GM23338 (cell line): ENCODE results near the gene ARL1. TPM values are rescaled to one million over a fixed set of nuclear protein-coding genes. Genes with fewer than 3 reads are reported as not detected.

ENCODE experiments used
- ATAC-seq: fragments of 200-7000 bp; cut with Tn5 transposase; 3 replicates; pipeline ENCODE4 v1.9.1; 2020
- DNase-seq: peaks from one replicate; pipeline ENCODE4 v3.0.0-alpha.2; 2015; ENCODE audit warnings: low spot score
- H2AFZ ChIP-seq: fragments of 200-600 bp; sonication (generic); 2 replicates; pipeline ENCODE4 v1.8.0; 2016; ENCODE audit warnings: antibody characterized with exemption, mild to moderate bottlenecking, moderate library complexity
- H3F3A ChIP-seq: fragments of 200-600 bp; sonication (generic); replicated peaks from 2 replicates; pipeline ENCODE4 v1.8.0; 2017; ENCODE audit warnings: antibody characterized with exemption, mixed run types, low read depth
- H3K27ac ChIP-seq: fragments of 200-600 bp; sonication (generic); 2 replicates; pipeline ENCODE4 v1.6.1; 2016; ENCODE audit warnings: low read depth
- H3K27me3 ChIP-seq: fragments of 200-600 bp; sonication (generic); 2 replicates; pipeline ENCODE4 v1.8.0; 2016; ENCODE audit warnings: mild to moderate bottlenecking, mixed run types, moderate library complexity; ENCODE audit not compliant: insufficient read depth
- H3K36me3 ChIP-seq: fragments of 200-600 bp; sonication (generic); 2 replicates; pipeline ENCODE4 v1.8.0; 2016; ENCODE audit warnings: mild to moderate bottlenecking; ENCODE audit not compliant: insufficient read depth
- H3K4me1 ChIP-seq: fragments of 200-600 bp; sonication (generic); 2 replicates; pipeline ENCODE4 v1.8.0; 2016; ENCODE audit warnings: mild to moderate bottlenecking, moderate library complexity; ENCODE audit not compliant: insufficient read depth
- H3K4me2 ChIP-seq: fragments of 200-600 bp; sonication (generic); 2 replicates; pipeline ENCODE4 v1.7.1; 2017; ENCODE audit warnings: mixed run types
- H3K4me3 ChIP-seq: fragments of 200-600 bp; sonication (generic); 2 replicates; pipeline ENCODE4 v1.6.1; 2016; ENCODE audit warnings: mixed run types
- H3K79me2 ChIP-seq: fragments of 200-600 bp; sonication (generic); replicated peaks from 2 replicates; pipeline ENCODE4 v1.8.0; 2017; ENCODE audit warnings: mild to moderate bottlenecking; ENCODE audit not compliant: insufficient read depth
- H3K9me2 ChIP-seq: fragments of 200-600 bp; sonication (generic); 2 replicates; pipeline ENCODE4 v1.8.0; 2017; ENCODE audit not compliant: insufficient read depth
- H4K20me1 ChIP-seq: fragments of 200-600 bp; sonication (generic); replicated peaks from 2 replicates; pipeline ENCODE4 v1.8.0; 2017; ENCODE audit warnings: mild to moderate bottlenecking; ENCODE audit not compliant: insufficient read depth
- H3K27ac Mint-ChIP-seq: 2 replicates; pipeline ENCODE4 v1.8.0; 2020; ENCODE audit warnings: inconsistent platforms, mild to moderate bottlenecking, moderate library complexity, mixed read lengths
- H3K27me3 Mint-ChIP-seq: 3 replicates; pipeline ENCODE4 v1.8.0; 2022; ENCODE audit warnings: low read depth, mild to moderate bottlenecking, moderate library complexity, mixed read lengths, inconsistent platforms; ENCODE audit not compliant: insufficient read depth, poor library complexity
- H3K36me3 Mint-ChIP-seq: 3 replicates; pipeline ENCODE4 v1.8.0; 2021; ENCODE audit warnings: low read depth, mild to moderate bottlenecking, inconsistent platforms, moderate library complexity, mixed read lengths
- H3K4me1 Mint-ChIP-seq: 3 replicates; pipeline ENCODE4 v1.8.0; 2020; ENCODE audit warnings: mild to moderate bottlenecking, inconsistent platforms, mixed read lengths
- H3K4me3 Mint-ChIP-seq: 3 replicates; pipeline ENCODE4 v1.8.0; 2021; ENCODE audit warnings: moderate library complexity, mild to moderate bottlenecking, inconsistent platforms, mixed read lengths
- H3K9me3 Mint-ChIP-seq: 3 replicates; pipeline ENCODE4 v1.8.0; 2020; ENCODE audit warnings: moderate library complexity, mild to moderate bottlenecking, inconsistent platforms, mixed read lengths
- CTCF ChIP-seq, 2 experiments: fragments of 200-600 bp in 1 of 2; sonication (generic) in 1 of 2; conservative IDR thresholded peaks; 2 replicates each; pipeline versions ENCODE4 v1.5.1 to v1.6.1; 2016 to 2017; ENCODE audit warnings: antibody characterized with exemption in 2 of 2, low read depth in 2 of 2, mild to moderate bottlenecking in 2 of 2, moderate library complexity in 1 of 2
- ETS1 ChIP-seq: IDR thresholded peaks from 2 replicates; pipeline ENCODE4 v1.6.1; 2016; ENCODE audit warnings: antibody characterized with exemption
- EZH2 ChIP-seq: fragments of 200-600 bp; sonication (generic); IDR thresholded peaks from one replicate; pipeline ENCODE4 v1.8.0; 2017; ENCODE audit warnings: antibody characterized with exemption, mild to moderate bottlenecking, low read depth; ENCODE audit not compliant: unreplicated experiment
- EZH2phosphoT487 ChIP-seq: fragments of 200-600 bp; sonication (generic); IDR thresholded peaks from one replicate; pipeline ENCODE4 v1.8.1; 2018; ENCODE audit warnings: antibody characterized with exemption; ENCODE audit not compliant: unreplicated experiment
- NANOG ChIP-seq: IDR thresholded peaks from 2 replicates; pipeline ENCODE4 v1.6.1; 2016; ENCODE audit warnings: antibody characterized with exemption, borderline replicate concordance
- POLR2AphosphoS5 ChIP-seq: IDR thresholded peaks from 2 replicates; pipeline ENCODE4 v1.6.1; 2016; ENCODE audit warnings: antibody characterized with exemption, low read depth
- REST ChIP-seq: IDR thresholded peaks from one replicate; pipeline ENCODE4 v1.6.1; 2018; ENCODE audit warnings: antibody characterized with exemption; ENCODE audit not compliant: unreplicated experiment
- ZNF331 ChIP-seq: fragments of 250-450 bp; sonication (Bioruptor Pico); IDR thresholded peaks from 2 replicates; pipeline ENCODE4 v1.5.0; 2020; ENCODE audit warnings: low read depth, mild to moderate bottlenecking, moderate library complexity
- ZNF462 ChIP-seq: fragments of 250-450 bp; sonication (Bioruptor Pico); IDR thresholded peaks from 2 replicates; pipeline ENCODE4 v1.5.0; 2020; ENCODE audit warnings: mild to moderate bottlenecking, moderate library complexity
- polyA plus RNA-seq: library from polyadenylated mRNA; unstranded; fragments of >200 nt; fragmentation: Nextera tagmentation; extraction: Ambion mirVana; gene quantifications from 2 replicates; pipeline ENCODE4 v1.2.1, GENCODE V29; 2016
- total RNA-seq: library from RNA; depleted of rRNA; stranded (reverse); fragments of >200 nt; shearing (Covaris generic); gene quantifications from 2 replicates; pipeline ENCODE4 v1.2.3, GENCODE V29; 2014

The ARL1 gene
- total and polyA plus RNA-seq, 2 experiments from 2014 or later: 50.0 to 55.9 TPM

- H3K4me3 Mint-ChIP-seq: no peak overlapping the region
- peaks cover 77% of the 10 kb centered on the region for H3K36me3 Mint-ChIP-seq
- no peaks in the 10 kb centered on the region for H3K9me3 Mint-ChIP-seq
- H3K4me1 Mint-ChIP-seq: no peaks in the 10 kb centered on the region
- peaks cover 5% of the 10 kb centered on the region for H3K27me3 Mint-ChIP-seq
- Histone ChIP-seq H3K79me2 (no peaks in the 10 kb centered on the region), H3K27me3 (no peaks in the 10 kb centered on the region), H3K27ac (no peak overlapping the region), H3K36me3 (peaks cover 54% of the 10 kb centered on the region), H3K4me3 (no peak overlapping the region), H3K4me1 (no peaks in the 10 kb centered on the region), H3K9me2 (no peaks in the 10 kb centered on the region), H4K20me1 (peaks cover 6% of the 10 kb centered on the region), H3K4me2 (no peak overlapping the region), H3F3A (no peaks in the 10 kb centered on the region), H2AFZ (no peak overlapping the region)
- no peak for ATAC-seq
- TF ChIP-seq ETS1 (no peak), ZNF462 (no peak), ZNF331 (CRISPR knock-in tag) (no peak), REST (no peak), EZH2 (no peak), POLR2AphosphoS5 (no peak), EZH2phosphoT487 (no peak), CTCF (conservative IDR thresholded peaks at IDR 0.05; ENCODE audit: low read depth in 2 of 2) (no peak), NANOG (no peak)
- DNase-seq: no peak
- H3K27ac Mint-ChIP-seq: no peak overlapping the region
These were observed 32.0 kb downstream of the ARL1 start for GRCh38 chr12:101375573-101375972.
